GM12892 (cell line): ENCODE measurements around the gene CEP70.

ENCODE experiments used
- POLR2A ChIP-seq: IDR thresholded peaks from 2 replicates; pipeline ENCODE4 v1.6.1; 2011; ENCODE audit warnings: low read depth, low read length, control low read depth
- TAF1 ChIP-seq: IDR thresholded peaks from 2 replicates; pipeline ENCODE4 v1.6.1; 2011; ENCODE audit warnings: low read depth, mild to moderate bottlenecking, control low read depth, low read length, borderline replicate concordance

DNA sequence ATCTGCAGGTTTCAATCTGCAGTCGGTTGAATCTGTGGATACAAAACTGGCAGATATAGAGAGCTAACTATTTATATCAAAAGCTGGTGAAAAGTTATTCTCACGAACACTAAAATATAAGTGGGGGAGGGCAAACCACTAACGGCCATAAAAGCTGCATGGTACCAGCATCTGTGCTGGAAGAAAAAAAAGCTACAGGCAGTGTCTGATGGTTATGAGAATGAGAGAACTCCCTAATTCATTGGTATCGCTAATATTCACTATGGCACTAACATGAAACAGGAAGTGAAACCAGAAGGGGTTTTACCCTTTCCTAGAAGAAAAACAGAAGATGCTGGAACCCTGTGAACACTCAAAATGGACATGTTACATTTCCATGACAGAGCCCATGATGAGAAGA is 15.9 kb downstream of the CEP70 start:
- TF ChIP-seq POLR2A (no peak), TAF1 (no peak)
